ENCODE measurements around the gene MLLT10.

DNA sequence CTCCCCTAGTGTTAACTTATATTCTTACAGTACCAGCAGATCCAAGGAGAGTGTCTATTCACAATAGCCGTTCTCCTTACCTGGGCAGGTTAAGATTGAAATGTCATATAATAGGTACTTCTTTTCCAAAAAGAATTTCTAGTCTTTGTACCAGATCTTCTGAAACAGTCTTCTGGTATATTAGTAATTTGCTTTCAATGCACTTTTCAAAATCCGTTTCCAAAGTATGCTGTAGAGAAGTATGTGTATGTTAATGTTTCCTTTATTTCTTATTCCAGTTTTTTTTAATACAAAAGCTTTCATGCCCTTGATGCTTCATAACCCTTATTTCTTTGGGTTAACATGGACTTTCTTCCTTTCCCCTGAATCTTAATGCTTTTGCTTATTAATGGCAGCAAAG lies 188.2 kb downstream of the MLLT10 start:
- no peak for TF ChIP-seq POLR2AphosphoS5 (IDR thresholded peaks at IDR 0.05)
- TF ChIP-seq, protein P1, sequence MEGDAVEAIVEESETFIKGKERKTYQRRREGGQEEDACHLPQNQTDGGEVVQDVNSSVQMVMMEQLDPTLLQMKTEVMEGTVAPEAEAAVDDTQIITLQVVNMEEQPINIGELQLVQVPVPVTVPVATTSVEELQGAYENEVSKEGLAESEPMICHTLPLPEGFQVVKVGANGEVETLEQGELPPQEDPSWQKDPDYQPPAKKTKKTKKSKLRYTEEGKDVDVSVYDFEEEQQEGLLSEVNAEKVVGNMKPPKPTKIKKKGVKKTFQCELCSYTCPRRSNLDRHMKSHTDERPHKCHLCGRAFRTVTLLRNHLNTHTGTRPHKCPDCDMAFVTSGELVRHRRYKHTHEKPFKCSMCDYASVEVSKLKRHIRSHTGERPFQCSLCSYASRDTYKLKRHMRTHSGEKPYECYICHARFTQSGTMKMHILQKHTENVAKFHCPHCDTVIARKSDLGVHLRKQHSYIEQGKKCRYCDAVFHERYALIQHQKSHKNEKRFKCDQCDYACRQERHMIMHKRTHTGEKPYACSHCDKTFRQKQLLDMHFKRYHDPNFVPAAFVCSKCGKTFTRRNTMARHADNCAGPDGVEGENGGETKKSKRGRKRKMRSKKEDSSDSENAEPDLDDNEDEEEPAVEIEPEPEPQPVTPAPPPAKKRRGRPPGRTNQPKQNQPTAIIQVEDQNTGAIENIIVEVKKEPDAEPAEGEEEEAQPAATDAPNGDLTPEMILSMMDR (IDR thresholded peaks at IDR 0.05), result no peak
- no peak for TF ChIP-seq EP300 (IDR thresholded peaks at IDR 0.05)
- TF ChIP-seq POLR2A (IDR thresholded peaks at IDR 0.05), result no peak
